ENCODE measurements around the gene HOXA10.

The HOXA10 gene

DNA sequence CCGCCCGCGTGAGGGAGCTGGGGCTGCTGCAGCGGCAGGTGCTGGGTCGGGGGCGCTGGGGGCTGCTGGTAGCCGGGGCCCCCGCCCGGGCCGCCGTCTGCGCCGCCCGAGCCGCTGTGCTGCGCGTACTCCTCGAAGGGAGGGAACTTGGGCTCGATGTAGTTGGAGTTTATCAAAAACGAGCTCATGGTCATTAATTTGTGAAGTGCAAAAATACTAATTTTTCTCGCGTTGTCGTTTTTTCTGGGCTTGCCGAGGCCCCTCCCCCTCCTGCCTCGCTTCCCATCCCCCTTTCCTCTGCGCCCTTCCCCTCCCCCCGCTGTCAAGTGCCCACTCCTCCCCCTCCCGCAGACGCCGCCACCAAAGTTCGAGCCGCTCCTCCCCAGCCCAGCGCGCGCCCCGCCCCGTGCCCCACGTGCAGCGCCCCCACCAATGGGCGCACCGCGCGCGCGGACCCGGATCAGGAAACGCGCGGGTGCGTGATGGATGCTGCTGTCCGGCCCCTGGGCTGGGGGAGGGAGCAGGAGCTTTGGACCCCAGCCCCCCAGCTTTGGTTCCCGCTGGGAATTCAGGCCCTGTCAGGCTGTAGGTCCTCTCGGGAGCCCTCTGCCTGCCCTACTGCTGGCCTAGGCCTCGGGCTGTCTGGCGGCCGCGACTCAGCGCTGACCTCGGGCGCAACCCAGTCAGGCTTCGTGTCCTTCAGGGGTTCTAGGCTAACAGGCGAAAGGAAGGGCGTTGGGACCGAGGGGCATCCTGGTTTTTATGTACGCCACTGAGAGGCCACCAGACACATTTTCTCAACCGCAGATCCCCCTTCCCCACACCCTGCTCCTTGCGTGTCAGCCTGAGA lies 43.4 kb downstream of the HOXA10 start, which contains the start of gene HOXA4:
Gene HOXA4 (minus strand): TSS at position 218 of the 850 bp plus-strand sequence. CDS start 24 bp downstream, at position 194.
- DNase-seq (ENCODE audit: low spot score), result no peak

DNA sequence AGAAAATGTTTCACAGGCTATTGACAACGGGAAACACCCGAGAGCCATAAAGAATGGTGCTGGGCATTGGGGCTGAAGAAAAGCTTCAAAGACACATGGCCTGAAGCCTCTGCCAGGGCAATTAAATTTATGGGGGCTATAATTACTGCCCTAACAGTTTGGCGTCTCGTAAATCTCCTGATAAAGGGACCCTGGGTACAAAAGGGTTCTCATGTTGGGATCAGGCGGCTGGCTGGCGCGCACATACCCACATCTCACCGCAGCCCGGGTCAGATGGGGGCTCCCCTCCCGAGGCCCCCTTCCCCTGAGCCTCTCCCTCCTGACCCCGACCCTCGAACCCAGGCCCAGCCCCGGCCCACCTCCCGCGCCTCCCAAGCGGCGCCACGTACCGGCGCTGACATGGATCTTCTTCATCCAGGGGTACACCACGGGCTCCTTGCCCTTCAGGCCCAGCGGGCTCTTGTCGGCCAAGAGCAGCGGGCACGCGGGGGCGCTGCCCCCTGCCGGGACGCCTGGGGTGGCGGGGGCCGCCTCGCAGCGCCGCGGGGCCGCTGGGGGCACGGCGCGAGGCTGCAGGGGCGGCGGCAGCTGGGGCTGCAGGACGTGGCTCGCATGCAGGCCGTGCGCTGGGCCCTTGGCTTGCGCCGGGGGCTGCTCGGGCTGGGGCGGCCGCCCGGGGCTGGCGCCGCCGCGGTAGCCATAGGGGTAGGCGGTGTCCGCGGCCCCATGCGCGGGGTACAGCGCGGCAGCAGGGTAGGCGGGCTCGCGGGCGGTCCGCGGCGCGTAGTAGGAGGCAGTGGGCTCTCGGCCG lies 44.2 kb downstream of the HOXA10 start:
- no peak for DNase-seq (ENCODE audit: low spot score)

DNA sequence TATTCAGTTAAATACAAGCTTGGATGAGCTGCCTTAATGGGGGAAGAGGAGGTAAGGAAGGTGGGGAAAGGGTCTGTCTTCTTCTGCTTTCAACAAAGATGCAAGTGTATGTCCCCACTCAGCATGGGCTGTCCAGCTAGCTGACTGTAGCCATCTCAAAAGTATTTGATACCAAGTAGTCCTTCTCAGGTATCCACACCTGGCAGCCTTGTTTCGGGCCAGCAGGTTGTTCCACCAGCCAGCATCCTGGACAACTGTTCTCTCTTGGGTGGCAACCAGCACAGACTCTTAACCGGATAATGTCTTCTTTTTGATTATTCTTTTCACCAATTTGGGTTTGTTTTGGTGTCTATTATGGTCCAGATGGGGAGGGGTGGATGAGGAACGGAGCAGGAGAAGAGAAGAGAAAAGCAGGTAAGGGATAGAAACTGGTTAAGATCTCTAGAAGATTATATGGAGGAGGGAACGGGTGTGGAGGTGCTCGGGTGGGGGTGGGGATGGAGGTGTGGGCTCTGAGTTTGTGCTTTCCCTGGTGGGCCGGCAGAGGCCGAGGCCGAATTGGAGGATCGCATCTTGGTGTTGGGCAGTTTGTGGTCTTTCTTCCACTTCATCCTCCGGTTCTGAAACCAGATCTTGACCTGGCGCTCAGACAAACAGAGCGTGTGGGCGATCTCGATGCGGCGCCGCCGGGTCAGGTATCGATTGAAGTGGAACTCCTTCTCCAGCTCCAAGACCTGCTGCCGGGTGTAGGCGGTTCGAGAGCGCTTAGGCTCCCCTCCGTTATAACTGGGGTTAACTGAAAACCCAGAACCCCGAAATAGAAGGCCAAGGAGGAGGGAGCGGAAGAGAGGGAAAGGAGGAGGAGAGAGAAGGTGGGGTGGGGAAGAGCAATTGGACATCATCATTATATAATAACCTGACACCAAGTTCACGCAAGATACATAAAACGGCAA lies 45.1 kb downstream of the HOXA10 start:
- no peak for DNase-seq (ENCODE audit: low spot score)

DNA sequence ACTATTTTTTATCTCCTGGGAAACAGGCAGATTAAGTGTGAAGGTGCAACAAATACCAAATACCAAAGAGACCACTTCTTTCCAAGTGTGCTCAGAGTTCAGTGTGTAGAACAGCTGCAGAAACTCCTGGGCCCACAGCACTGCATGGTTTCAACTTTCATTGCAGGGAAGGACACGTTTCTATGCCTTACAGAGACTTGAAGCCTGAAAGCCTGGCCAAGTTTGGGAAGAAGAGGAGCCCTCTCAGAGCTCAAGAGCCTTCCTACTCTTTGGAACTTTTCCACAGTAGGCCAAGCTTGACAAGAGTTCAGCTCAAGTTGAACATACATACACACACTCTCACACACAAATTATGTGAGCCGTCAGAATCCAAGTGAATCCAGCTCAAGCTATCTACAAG lies 46.1 kb downstream of the HOXA10 start:
- DNase-seq (ENCODE audit: low spot score), result no peak

DNA sequence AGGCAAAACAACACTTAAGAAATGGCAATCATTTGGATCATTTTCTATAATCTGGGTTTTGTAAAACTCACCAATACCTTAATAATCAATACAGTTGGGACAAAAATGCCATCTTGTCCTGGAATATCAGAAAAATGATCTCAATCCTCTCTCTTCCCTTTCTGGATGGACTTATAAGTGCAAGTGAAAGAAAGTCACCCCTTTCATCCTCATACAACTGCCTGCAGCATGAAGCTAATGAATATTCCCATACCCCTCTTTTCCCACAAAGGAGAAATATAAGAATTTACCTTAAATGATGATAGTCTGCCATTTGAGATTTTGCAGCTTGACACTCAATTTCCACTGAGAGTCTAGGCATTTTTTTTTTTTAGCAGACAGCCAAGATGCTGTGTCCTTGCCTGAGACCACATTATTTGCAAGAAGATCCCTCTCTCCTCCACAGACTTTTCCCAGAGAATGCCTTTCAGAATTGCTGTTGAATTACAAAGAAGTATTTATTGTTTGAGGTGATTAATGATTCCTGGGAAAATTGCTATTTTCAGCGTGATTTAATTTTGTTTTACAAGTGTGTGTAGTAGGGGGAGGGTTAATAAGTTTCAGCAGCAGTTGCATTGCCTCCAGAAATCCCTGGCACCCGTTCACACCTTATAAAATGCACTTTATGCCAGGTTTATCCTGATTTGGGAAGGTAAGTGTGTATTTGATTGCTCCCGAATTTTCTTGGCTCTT lies 47.4 kb downstream of the HOXA10 start:
- no peak for DNase-seq (ENCODE audit: low spot score)

DNA sequence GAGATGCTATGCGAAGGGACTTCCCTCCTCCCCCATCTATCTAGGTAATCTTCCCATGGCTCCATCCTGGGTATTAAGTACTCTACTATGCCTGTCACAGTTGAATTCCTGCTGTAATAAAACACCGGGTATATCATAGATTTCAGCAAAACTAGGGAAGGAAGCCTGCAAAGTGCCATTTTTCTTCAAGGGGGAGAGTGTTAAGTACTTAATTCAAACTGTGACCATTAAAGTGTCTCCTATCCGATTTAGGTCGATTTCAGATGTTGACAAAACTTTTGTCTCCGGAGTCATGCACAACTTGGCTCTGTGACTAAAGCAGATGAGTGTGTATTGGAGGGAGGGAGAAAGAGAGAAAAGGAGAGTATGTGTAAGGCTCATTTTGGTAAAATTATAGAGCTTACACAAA lies 48.1 kb downstream of the HOXA10 start:
- DNase-seq (ENCODE audit: low spot score), result no peak

DNA sequence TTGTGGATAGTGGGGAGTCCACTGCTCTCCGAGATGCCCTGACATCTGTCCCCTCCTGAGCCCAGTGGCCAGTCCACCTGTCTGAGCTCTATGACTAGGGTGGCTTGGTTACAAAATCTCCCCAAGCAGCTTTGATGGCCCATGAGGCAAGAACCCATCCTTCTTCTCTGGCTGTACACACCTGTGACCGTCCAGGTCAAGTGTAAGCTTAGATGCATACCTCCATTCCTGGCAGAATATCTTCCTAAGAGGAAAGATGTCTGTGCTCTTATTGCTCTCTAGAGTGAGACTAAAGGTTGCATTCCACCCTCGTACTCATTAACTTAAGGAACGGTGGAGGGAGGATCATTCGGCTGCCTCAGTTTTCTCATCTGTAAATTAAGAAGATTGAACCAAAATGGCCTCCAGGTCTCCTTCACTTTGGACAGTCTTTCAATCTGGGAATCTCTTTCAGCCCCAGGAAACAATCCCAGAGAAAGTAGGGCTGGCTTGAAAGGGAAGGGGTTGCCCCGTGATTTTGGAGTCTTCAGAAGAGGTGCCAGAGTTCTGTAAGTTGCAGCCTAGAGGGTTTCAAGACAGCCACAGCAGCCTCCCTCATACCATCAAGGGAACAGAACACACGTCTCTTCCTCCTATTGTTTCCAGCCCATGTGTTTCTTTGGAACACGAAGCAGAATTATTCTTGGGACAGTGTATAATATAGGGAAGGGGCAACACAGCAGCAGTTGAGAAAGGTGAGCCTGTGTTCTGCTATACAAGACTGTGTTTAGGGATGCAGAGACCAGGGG lies 49.0 kb downstream of the HOXA10 start:
- no peak for DNase-seq (ENCODE audit: low spot score)

DNA sequence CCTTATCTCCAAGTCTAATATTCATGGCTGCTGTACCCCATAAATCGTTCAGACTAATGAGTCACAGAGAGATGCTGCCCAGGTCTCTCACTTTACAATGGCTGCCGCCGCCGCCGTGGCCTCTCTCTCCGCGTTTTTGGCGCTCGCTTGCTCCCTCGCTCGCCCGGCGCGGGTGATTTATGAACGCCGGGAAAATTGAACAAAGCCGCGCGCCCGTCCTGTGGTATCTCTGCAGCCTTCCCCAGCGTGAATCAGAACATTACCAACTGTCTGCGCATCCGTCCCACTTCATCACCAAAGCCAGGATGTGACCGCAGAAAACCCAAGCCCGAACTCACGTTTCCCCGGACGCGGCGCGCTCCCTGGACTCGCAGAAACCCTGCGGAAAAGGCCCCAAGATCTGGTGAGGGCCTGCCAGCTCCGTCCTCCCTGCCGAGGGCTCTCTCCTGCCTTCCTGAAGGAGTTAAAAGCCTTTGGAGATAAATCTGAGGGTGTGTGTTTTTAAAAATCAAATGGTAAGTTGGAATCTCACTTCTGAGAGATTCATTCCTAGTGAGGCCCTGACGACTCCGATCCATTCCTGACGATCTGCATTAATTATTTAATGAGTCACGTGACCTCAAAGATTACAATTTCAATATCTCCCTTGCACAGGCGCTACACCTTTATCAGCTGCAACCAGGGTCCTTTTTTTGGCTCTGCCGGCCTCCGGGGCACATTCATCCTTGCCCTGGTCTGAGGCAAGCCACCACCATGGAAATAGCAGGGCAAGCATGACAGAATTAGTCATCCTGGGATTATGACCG lies 49.8 kb downstream of the HOXA10 start:
- no peak for DNase-seq (ENCODE audit: low spot score)

DNA sequence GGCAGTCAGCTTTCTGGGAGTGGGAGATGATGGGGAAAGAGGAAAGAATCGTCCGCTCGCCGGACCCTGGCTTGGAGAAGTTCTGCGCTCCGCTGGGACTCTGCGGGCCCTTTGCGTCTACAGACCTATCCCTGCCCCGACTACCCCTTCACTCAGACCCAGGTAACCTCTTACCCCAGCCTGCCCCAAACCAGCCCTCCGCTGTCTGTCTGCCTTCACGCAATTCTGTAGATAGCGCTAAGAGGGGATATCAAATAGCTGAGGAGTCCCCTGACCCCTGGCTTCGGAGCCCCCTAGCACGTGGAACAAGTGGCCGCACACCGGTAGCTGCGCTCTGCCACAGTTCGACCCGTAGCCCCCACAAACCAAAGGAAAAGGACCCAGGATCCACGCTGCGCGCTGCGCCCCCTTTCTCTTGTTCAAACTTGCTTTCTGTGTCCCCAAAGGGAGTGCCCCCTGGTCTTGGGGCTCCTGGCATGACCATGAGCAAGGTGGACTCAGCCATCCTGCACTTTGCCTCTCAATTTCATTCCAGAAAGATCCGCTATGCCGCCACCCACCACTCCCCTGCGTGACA lies 50.6 kb downstream of the HOXA10 start:
- no peak for DNase-seq (ENCODE audit: low spot score)

DNA sequence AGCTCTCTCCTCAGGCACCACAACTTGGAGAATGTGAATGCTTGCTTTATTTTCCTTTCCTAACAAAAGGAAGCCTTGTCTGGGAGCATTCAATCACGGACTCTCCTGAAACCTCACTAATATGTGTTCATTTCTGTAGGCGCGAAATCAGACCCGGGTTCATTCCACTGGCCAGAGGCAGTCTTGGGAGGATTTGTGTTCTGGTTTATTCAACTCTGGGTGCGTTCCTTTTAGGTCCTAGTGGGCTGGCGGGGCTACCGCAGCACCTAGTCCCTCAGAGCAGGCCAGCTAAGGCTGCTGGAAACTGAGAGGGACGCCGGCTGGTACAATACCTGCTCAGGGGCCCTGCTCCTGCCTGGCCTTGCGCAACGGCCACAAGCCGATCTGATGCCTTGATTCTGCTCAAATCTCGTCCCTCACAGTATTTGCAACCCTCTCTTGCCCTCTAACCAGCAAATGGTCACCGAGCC lies 51.1 kb downstream of the HOXA10 start:
- DNase-seq (ENCODE audit: low spot score), result no peak

DNA sequence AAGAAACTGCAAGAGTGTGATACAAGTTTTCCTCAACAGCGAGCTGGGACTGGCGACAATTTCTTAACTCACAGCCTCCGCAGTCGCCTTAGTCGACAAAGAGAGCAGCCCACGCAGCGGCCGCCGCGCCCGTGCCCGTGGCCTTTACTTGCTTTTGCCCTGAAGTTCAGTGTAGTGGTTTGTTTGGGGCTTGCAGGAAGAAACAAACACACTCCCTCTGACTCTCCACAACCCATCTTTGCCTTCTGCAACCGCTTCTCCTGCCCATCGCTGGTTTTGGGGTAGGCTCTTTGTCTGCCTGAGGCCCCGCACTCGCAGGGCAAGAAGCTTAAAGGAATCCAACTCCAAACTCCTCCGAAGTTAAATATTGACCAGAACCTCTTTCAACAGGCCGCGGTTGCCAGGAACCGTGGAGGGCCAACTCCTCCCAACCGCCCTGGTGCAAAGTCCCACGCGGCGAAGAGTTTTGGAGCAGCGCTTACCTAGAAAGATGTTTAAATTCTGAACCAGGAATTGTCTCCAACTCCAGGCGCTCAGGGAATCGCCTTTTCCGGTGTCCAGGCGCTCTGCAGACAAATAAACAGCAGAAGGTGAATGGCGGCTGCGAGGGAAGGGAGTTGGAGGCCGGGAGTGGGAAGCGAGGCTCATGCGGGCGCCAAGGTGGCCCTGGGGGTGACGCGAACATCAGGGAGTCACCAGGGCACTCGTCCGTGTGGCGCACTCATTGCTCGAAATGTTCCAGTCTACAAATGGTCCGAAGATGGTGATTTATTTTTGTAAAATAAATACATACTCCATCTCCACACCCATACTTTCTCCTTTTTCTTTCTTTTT lies 51.8 kb downstream of the HOXA10 start:
- DNase-seq (ENCODE audit: low spot score), result no peak

DNA sequence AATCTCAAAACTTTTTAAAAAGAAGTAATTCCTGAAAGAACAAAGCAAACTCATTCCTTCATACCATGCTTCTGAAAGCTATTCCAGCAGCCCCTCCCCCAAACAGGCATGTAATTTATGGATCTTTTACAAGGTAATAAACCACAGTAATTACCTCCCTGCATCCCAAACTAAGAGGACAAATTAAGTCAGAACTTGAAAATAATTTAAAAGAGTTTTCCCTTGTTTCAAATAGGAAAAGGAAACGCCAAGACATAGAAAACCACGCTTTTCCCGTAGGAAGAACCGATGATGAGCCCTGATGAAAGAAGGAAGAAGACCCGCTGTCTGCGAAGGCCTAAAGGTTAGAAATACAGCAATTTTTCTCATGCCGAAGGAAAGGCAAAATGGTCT lies 52.4 kb downstream of the HOXA10 start:
- DNase-seq (ENCODE audit: low spot score), result no peak
